CD4-positive, alpha-beta memory T cell (primary cell): ENCODE measurements around the gene CHAF1B. TPM values are rescaled to one million over a fixed set of nuclear protein-coding genes. Genes with fewer than 3 reads are reported as not detected.

ENCODE experiments used
- CTCF ChIA-PET: fragments of 350-600 bp; sonication (Branson Sonifier 250); formaldehyde crosslinking; loops from one replicate; lab custom pipeline; 2021; ENCODE audit warnings: inconsistent platforms; ENCODE audit not compliant: partially characterized antibody; lab: Charles Lee
- POLR2A ChIA-PET: fragments of 350-600 bp; sonication (Branson Sonifier 250); formaldehyde crosslinking; loops from one replicate; lab custom pipeline; 2021; ENCODE audit not compliant: partially characterized antibody; lab: Charles Lee
- DNase-seq, 5 donors: peaks; one replicate each; pipeline versions ENCODE4 v3.0.0 to v3.0.0-alpha.2; 2020 to 2022; ENCODE audit warnings: mixed read lengths in 1 of 5
- H3K27ac ChIP-seq: one replicate; pipeline ENCODE4 v1.7.0; 2013; ENCODE audit warnings: low read depth, low read length
- H3K27me3 ChIP-seq: 2 replicates; pipeline ENCODE4 v1.7.0; 2013; ENCODE audit warnings: mild to moderate bottlenecking, low read length, moderate library complexity; ENCODE audit not compliant: insufficient read depth
- H3K36me3 ChIP-seq: 2 replicates; pipeline ENCODE4 v1.7.0; 2013; ENCODE audit warnings: mild to moderate bottlenecking, low read length, moderate library complexity; ENCODE audit not compliant: insufficient read depth
- H3K4me1 ChIP-seq: 2 replicates; pipeline ENCODE4 v1.7.0; 2013; ENCODE audit warnings: mild to moderate bottlenecking, low read length, moderate library complexity; ENCODE audit not compliant: insufficient read depth
- H3K4me3 ChIP-seq, 2 donors: one replicate each; pipeline ENCODE4 v1.7.0; 2013; ENCODE audit warnings: low read length in 2 of 2, mild to moderate bottlenecking in 1 of 2
- H3K9me3 ChIP-seq, 2 donors: one replicate each; pipeline ENCODE4 v1.7.0; 2013; ENCODE audit warnings: low read length in 2 of 2, control low read depth in 1 of 2; ENCODE audit not compliant: control insufficient read depth in 1 of 2
- H3K27ac Mint-ChIP-seq, 7 donors: one replicate each; pipeline ENCODE4 v1.8.0; 2020 to 2021; ENCODE audit warnings: mixed read lengths in 7 of 7, mild to moderate bottlenecking in 6 of 7, inconsistent platforms in 3 of 7, moderate library complexity in 3 of 7
- H3K27me3 Mint-ChIP-seq, 2 donors: one replicate each; pipeline ENCODE4 v1.8.0; 2020 to 2021; ENCODE audit warnings: mixed read lengths in 2 of 2
- H3K36me3 Mint-ChIP-seq, 2 donors: one replicate each; pipeline ENCODE4 v1.8.0; 2020 to 2021; ENCODE audit warnings: mixed read lengths in 2 of 2, inconsistent platforms in 1 of 2, mild to moderate bottlenecking in 1 of 2
- H3K4me1 Mint-ChIP-seq, 4 donors: one replicate each; pipeline ENCODE4 v1.8.0; 2020 to 2021; ENCODE audit warnings: mixed read lengths in 4 of 4, mild to moderate bottlenecking in 1 of 4
- H3K4me3 Mint-ChIP-seq, 8 donors: one replicate each; pipeline ENCODE4 v1.8.0; 2020 to 2021; ENCODE audit warnings: mixed read lengths in 8 of 8, mild to moderate bottlenecking in 7 of 8, moderate library complexity in 6 of 8, inconsistent platforms in 3 of 8
- H3K9me3 Mint-ChIP-seq, 8 donors: one replicate each; pipeline ENCODE4 v1.8.0; 2020 to 2021; ENCODE audit warnings: mixed read lengths in 8 of 8, mild to moderate bottlenecking in 5 of 8, inconsistent platforms in 3 of 8, moderate library complexity in 1 of 8
- intact Hi-C: fragments of 100-400 bp; cut with micrococcal nuclease; formaldehyde crosslinking; loops from one replicate; pipeline ENCODE4 v1.15.1; 2023
- polyA plus RNA-seq, 2 donors: library from polyadenylated mRNA; unstranded; fragments of 300-500 nt; fragmentation: Illumina TruSeq; gene quantifications; one replicate each; pipeline ENCODE4 v1.2.3, GENCODE V29; 2021
- total RNA-seq, 2 experiments: library from RNA; stranded (reverse); gene quantifications; one replicate each; pipeline ENCODE4 v1.2.3, GENCODE V29; 2021

The CHAF1B gene
- total and polyA plus RNA-seq, 4 experiments from 2014 or later, result 1.3 to 2.3 (median 1.8) TPM

DNA sequence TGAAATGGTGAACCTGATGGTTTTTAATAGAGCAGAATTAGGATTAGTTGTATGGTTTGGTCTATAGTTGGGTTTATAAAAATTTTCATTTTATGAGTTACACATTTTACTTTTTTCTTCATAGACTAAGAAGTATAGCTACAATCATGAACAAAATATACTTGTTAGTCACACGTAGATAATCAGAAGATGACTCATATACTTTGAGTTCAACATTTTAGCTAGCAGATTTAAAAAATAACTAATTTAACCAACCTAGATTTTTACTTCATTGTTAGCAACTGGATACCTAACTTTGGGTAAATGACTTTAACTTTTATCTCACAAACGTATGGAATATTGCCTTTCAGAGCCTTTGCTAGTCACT, 37.2 kb upstream of the CHAF1B start:
- intact Hi-C loops, result no loop called here
- Histone ChIP-seq H3K27me3 (no peaks in the 10 kb centered on the region), H3K4me1 (no peaks in the 10 kb centered on the region), H3K9me3 (no peaks in the 10 kb centered on the region), H3K36me3 (peaks cover 52% of the 10 kb centered on the region), H3K27ac (no peak overlapping the region), H3K4me3 (no peak overlapping the region)
- Mint-ChIP-seq H3K27ac (peak overlapping the region in 3 of 7 donors; percentile 3 to 13 (median 7)), H3K4me1 (peaks cover 0 to 5% (median 3%) of the 10 kb centered on the region in 4 donors), H3K36me3 (peaks cover 34 to 66% of the 10 kb centered on the region in 2 donors), H3K4me3 (no peak overlapping the region), H3K27me3 (no peaks in the 10 kb centered on the region), H3K9me3 (no peaks in the 10 kb centered on the region)
- POLR2A ChIA-PET, result no interaction called here
- DNase-seq, result no peak
- CTCF ChIA-PET, result no interaction called here

DNA sequence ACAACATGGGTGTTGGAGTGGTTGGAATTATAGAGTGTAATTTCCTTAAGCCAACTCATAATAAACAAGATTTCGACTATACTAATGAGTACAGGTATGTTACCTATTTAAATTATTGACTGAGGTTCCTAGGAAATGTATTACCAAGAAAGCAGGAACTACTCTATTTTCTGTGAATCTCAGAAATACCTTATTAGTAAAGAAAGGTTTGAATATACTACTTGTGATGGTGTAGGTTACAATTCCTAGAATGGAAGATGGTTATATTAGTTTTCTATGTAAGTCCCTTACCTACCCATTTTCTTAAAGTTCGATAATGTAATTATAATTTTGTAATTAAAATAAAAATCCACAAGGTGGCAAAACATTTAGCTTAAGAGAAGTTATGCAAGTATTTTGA, 35.9 kb upstream of the CHAF1B start:
- H3K4me3 Mint-ChIP-seq, result no peak overlapping the region
- H3K36me3 Mint-ChIP-seq, result peaks cover 30 to 65% of the 10 kb centered on the region in 2 donors
- CTCF ChIA-PET, result interaction anchor here (0.9 kb wide), 1 partner anchor 11 kb away, joined by 3 read pairs; no protein-coding TSS in a partner anchor
- peaks cover 0 to 7% (median 4%) of the 10 kb centered on the region in 4 donors for H3K4me1 Mint-ChIP-seq
- intact Hi-C loops, result no loop called here
- Histone ChIP-seq H3K27ac (no peak overlapping the region), H3K4me3 (no peak overlapping the region), H3K9me3 (no peaks in the 10 kb centered on the region), H3K4me1 (no peaks in the 10 kb centered on the region), H3K27me3 (no peaks in the 10 kb centered on the region), H3K36me3 (peaks cover 51% of the 10 kb centered on the region)
- POLR2A ChIA-PET, result interaction anchor here (1.2 kb wide), 1 partner anchor 29 kb away, joined by 3 read pairs; the partner anchor contains the start of gene MORC3
- H3K9me3 Mint-ChIP-seq, result no peaks in the 10 kb centered on the region
- DNase-seq, result no peak
- peak overlapping the region in 2 of 7 donors; percentile 70 to 74 for H3K27ac Mint-ChIP-seq
- no peaks in the 10 kb centered on the region for H3K27me3 Mint-ChIP-seq

DNA sequence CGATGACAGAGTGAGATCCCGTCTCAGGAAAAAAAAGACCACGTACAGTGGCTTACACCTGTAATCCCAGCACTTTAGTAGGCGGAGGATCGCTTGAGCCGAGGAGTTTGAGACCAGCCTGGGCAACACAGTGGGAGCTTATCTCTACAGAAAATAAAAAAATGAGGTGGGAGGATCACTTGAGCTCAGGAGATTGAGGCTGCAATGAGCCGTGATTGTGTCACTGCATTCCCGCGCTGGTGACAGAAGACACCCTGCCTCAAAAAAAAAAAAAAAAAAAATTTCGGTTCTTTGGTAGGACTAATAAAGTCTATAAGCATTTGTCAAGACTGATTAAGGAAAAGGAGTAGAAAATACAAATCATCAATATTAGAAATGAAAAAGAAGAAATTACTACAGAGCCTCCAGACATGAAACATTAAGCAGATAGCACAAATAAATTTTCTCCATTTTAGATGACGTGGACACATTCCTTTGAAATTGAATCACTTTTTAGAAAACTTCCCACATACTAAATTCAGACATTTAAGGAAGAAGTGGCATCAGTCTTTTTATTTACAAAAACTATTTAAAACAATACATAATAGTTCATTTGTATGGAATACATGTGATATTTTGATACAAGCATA, 34.8 kb upstream of the CHAF1B start:
- no peaks in the 10 kb centered on the region for H3K27me3 ChIP-seq
- no peak overlapping the region for H3K4me3 ChIP-seq
- DNase-seq, result no peak
- peaks cover 55% of the 10 kb centered on the region for H3K36me3 ChIP-seq
- Mint-ChIP-seq H3K4me3 (no peak overlapping the region), H3K27ac (peak overlapping the region in 4 of 7 donors; percentile 2 to 83 (median 52)), H3K9me3 (no peaks in the 10 kb centered on the region), H3K4me1 (peaks cover 0 to 13% (median 9%) of the 10 kb centered on the region in 4 donors), H3K27me3 (no peaks in the 10 kb centered on the region), H3K36me3 (peaks cover 33 to 69% of the 10 kb centered on the region in 2 donors)
- POLR2A ChIA-PET, result interaction anchor here (1.2 kb wide), 1 partner anchor 30 kb away, joined by 3 read pairs; the partner anchor contains the start of gene MORC3
- intact Hi-C loops, result no loop called here
- H3K27ac ChIP-seq, result no peak overlapping the region
- H3K9me3 ChIP-seq, result no peaks in the 10 kb centered on the region
- CTCF ChIA-PET, result interaction anchor here (0.9 kb wide), 1 partner anchor 10 kb away, joined by 3 read pairs; no protein-coding TSS in a partner anchor
- H3K4me1 ChIP-seq, result no peaks in the 10 kb centered on the region

DNA sequence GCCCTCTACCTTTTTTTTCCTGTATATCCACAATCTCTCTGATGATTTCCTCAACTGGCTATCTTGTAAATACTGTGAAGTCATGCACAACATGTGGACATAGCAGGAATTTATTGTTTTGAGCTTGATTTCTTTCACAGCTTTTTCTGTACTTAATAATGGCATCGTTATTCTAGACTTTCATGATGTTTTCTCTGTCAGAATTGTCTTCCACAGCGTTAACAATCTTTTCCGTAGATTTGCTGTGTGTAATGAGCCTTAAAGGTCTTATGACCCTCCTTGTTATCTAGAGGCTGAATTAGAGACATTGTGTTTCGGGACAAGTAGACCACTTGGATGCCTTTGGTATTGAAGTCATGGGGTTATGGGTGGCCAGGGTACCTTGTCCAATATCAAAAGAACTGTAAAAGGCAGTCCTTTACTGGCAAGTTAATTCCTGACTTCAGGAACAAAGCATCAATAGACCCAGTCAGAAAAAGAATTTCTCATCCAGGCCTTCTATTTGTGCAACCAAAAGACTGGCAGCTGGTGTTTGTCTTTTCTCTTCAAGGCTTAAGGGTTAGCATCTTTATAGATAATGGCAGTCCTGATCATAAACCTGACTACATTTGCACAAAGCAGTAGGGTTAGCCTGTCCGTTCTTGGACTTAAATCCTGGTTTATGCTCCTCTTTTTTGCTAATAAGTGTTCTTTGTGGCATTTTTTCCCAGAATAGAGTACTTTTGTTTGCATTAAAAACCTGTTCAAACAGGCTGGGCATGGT, 30.1 kb upstream of the CHAF1B start:
- no peak overlapping the region for H3K4me3 Mint-ChIP-seq
- Histone ChIP-seq H3K27me3 (no peaks in the 10 kb centered on the region), H3K4me1 (no peaks in the 10 kb centered on the region), H3K27ac (no peak overlapping the region), H3K9me3 (no peaks in the 10 kb centered on the region), H3K36me3 (peaks cover 47% of the 10 kb centered on the region), H3K4me3 (no peak overlapping the region)
- ChIA-PET CTCF (no interaction called here), POLR2A (no interaction called here)
- H3K9me3 Mint-ChIP-seq, result no peaks in the 10 kb centered on the region
- H3K4me1 Mint-ChIP-seq, result peaks cover 0 to 13% (median 8%) of the 10 kb centered on the region in 4 donors
- no peak for DNase-seq
- peaks cover 30 to 59% of the 10 kb centered on the region in 2 donors for H3K36me3 Mint-ChIP-seq
- no peaks in the 10 kb centered on the region for H3K27me3 Mint-ChIP-seq
- peak overlapping the region in 4 of 7 donors; percentile 17 to 36 (median 22) for H3K27ac Mint-ChIP-seq
- intact Hi-C loops, result no loop called here

DNA sequence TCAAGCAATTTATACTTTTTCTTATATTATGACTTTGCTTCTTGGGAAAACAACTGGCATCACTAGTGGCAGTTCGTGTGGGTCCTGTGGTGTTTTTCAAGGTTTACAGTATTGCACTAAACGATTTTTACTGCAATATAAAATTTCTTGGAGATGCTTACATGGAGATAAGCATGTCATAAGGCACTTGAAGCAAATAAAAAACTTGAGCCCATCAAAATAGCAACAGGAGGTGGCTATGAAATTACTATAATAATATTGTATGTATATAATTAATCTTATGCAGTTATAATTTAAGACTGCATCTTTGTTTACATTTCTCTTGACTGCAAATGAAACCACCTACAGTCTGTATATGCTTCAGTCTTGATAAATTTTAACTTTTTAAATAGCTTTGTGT, 29.3 kb upstream of the CHAF1B start:
- no peak overlapping the region for H3K27ac Mint-ChIP-seq

DNA sequence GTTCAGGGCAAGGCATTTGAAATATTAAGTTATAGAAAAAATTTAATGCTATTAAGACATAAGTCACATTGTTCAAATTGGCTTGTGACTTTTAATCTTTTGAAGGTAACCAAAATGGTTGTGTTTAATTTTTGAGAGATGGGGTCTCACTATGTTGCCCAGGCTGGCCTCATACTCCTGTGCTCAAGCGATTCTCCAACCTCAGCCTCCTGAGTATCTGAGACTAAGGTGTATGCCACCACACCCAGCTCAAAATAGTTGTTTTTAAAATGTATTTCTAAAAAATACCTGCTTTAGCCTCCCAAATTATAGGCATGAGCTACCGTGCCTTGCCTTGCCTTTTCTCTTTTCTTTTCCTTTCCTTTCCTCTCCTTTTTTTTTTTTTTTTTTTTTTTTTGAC, 26.0 kb upstream of the CHAF1B start:
- Mint-ChIP-seq H3K4me1 (peaks cover 0 to 9% (median 5%) of the 10 kb centered on the region in 4 donors), H3K4me3 (no peak overlapping the region), H3K36me3 (peaks cover 36 to 62% of the 10 kb centered on the region in 2 donors), H3K9me3 (no peaks in the 10 kb centered on the region), H3K27ac (peak overlapping the region in 1 of 7 donors; percentile 42), H3K27me3 (no peaks in the 10 kb centered on the region)
- POLR2A ChIA-PET, result no interaction called here
- Histone ChIP-seq H3K4me1 (no peaks in the 10 kb centered on the region), H3K9me3 (no peaks in the 10 kb centered on the region), H3K27me3 (no peaks in the 10 kb centered on the region), H3K27ac (no peak overlapping the region), H3K36me3 (peaks cover 64% of the 10 kb centered on the region), H3K4me3 (no peak overlapping the region)
- intact Hi-C loops, result no loop called here
- CTCF ChIA-PET, result no interaction called here
- DNase-seq, result no peak

More for the DNA sequence above, 29.3 kb upstream of the CHAF1B start:
- Histone ChIP-seq H3K27me3 (no peaks in the 10 kb centered on the region), H3K9me3 (no peaks in the 10 kb centered on the region), H3K4me1 (no peaks in the 10 kb centered on the region), H3K4me3 (no peak overlapping the region), H3K36me3 (peaks cover 50% of the 10 kb centered on the region), H3K27ac (no peak overlapping the region)
- H3K36me3 Mint-ChIP-seq, result peaks cover 30 to 60% of the 10 kb centered on the region in 2 donors
- H3K4me1 Mint-ChIP-seq, result peaks cover 0 to 13% (median 9%) of the 10 kb centered on the region in 4 donors
- ChIA-PET CTCF (no interaction called here), POLR2A (no interaction called here)
- intact Hi-C loops, result no loop called here
- H3K9me3 Mint-ChIP-seq, result no peaks in the 10 kb centered on the region
- H3K4me3 Mint-ChIP-seq, result no peak overlapping the region
- no peak for DNase-seq
- H3K27me3 Mint-ChIP-seq, result no peaks in the 10 kb centered on the region

DNA sequence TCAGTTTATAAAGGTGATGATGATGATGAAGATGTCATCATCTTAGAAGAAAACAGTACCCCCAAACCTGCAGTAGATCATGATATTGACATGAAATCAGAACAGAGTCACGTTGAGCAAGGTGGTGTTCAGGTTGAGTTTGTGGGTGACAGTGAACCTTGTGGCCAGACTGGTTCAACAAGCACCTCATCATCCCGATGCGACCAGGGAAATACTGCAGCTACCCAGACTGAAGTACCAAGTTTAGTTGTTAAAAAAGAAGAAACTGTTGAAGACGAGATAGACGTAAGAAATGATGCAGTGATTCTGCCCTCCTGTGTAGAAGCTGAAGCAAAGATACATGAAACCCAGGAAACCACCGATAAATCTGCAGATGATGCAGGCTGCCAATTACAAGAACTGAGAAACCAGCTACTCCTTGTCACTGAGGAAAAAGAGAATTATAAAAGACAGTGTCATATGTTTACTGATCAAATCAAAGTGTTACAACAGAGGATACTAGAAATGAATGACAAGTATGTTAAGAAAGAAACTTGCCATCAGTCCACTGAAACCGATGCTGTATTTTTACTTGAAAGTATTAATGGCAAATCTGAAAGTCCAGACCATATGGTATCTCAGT, 16.0 kb upstream of the CHAF1B start:
- no peak overlapping the region for H3K4me3 Mint-ChIP-seq
- peaks cover 73% of the 10 kb centered on the region for H3K36me3 ChIP-seq
- peaks cover 0 to 5% (median 3%) of the 10 kb centered on the region in 4 donors for H3K4me1 Mint-ChIP-seq
- no peaks in the 10 kb centered on the region for H3K27me3 Mint-ChIP-seq
- H3K4me1 ChIP-seq, result no peaks in the 10 kb centered on the region
- no peak overlapping the region for H3K27ac ChIP-seq
- H3K9me3 Mint-ChIP-seq, result peaks cover 0 to 1% (median 0%) of the 10 kb centered on the region in 8 donors
- H3K27ac Mint-ChIP-seq, result peak overlapping the region in 3 of 7 donors; percentile 42 to 79 (median 45)
- no peak overlapping the region for H3K4me3 ChIP-seq
- POLR2A ChIA-PET, result interaction anchor here (1.0 kb wide), 1 partner anchor 71 kb away, joined by 3 read pairs; no protein-coding TSS in a partner anchor
- H3K27me3 ChIP-seq, result no peaks in the 10 kb centered on the region
- intact Hi-C loops, result no loop called here
- H3K9me3 ChIP-seq, result no peaks in the 10 kb centered on the region
- CTCF ChIA-PET, result no interaction called here
- no peak for DNase-seq
- peaks cover 55 to 84% of the 10 kb centered on the region in 2 donors for H3K36me3 Mint-ChIP-seq
